ENCODE results near the gene RPL19. TPM values are rescaled to one million over a fixed set of nuclear protein-coding genes. Genes with fewer than 3 reads are reported as not detected.
A peak's percentile ranks its signal among the peaks of the same experiment; 100 is the strongest.

The RPL19 gene
- total and polyA plus RNA-seq, 4 donors, result 475 to 999 (median 749) TPM

DNA sequence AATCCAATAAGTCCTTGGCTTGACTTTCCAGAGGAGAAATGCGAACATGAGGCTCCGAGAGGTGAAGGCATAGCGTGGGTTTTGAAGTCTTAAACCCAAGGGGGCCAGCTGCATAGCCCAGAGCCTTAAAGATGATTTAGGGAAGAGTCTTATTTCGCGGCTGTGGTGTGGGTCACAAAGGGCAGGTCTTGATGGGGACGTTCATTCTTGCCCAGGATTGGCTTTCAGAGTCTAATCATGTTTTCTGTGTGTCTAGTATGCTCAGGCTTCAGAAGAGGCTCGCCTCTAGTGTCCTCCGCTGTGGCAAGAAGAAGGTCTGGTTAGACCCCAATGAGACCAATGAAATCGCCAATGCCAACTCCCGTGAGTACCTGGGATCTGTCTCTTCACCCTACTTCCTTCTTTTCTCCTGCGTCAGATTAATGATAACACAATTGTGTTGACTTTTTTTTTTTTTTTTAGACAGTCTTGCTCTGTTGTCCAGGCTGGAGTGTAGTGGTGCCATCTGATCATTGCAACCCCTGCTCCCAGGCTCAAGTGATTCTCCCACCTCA lies 951 bp downstream of the RPL19 start:
- 51% methylated on average over 11 of the region's 11 CpGs for WGBS
- H3K4me3 ChIP-seq (ENCODE audit: low read depth in 1 of 3, low read length in 3 of 3), result peak overlapping the region; percentile 85 to 89 (median 87)
- peaks cover 15 to 37% (median 31%) of the 10 kb centered on the region in 4 donors for H3K36me3 ChIP-seq (ENCODE audit: control insufficient read depth in 4 of 4, insufficient read depth in 3 of 4, low read depth in 1 of 4, low read length in 3 of 4)
- peak overlapping the region; percentile 96 to 99 for H3K9ac ChIP-seq (ENCODE audit: low read depth in 1 of 2, low read length in 2 of 2)
- TF ChIP-seq NR2F2 (IDR thresholded peaks at IDR 0.05), result no peak
- TF ChIP-seq EGR1 (IDR thresholded peaks at IDR 0.05; ENCODE audit: low read depth in 2 of 2), result no peak
- no peak for TF ChIP-seq JUND (IDR thresholded peaks at IDR 0.05)
- no peak for TF ChIP-seq FOXA1 (IDR thresholded peaks at IDR 0.05)
- TF ChIP-seq, protein P1, sequence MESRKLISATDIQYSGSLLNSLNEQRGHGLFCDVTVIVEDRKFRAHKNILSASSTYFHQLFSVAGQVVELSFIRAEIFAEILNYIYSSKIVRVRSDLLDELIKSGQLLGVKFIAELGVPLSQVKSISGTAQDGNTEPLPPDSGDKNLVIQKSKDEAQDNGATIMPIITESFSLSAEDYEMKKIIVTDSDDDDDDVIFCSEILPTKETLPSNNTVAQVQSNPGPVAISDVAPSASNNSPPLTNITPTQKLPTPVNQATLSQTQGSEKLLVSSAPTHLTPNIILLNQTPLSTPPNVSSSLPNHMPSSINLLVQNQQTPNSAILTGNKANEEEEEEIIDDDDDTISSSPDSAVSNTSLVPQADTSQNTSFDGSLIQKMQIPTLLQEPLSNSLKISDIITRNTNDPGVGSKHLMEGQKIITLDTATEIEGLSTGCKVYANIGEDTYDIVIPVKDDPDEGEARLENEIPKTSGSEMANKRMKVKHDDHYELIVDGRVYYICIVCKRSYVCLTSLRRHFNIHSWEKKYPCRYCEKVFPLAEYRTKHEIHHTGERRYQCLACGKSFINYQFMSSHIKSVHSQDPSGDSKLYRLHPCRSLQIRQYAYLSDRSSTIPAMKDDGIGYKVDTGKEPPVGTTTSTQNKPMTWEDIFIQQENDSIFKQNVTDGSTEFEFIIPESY (IDR thresholded peaks at IDR 0.05), result no peak
- no peak for TF ChIP-seq YY1 (IDR thresholded peaks at IDR 0.05)
- no peak for TF ChIP-seq TAF1 (conservative IDR thresholded peaks at IDR 0.05)
- no peak for TF ChIP-seq GABPA (IDR thresholded peaks at IDR 0.05 in 1 of 2, conservative IDR thresholded peaks at IDR 0.05 in 1 of 2)
- TF ChIP-seq, protein P2, sequence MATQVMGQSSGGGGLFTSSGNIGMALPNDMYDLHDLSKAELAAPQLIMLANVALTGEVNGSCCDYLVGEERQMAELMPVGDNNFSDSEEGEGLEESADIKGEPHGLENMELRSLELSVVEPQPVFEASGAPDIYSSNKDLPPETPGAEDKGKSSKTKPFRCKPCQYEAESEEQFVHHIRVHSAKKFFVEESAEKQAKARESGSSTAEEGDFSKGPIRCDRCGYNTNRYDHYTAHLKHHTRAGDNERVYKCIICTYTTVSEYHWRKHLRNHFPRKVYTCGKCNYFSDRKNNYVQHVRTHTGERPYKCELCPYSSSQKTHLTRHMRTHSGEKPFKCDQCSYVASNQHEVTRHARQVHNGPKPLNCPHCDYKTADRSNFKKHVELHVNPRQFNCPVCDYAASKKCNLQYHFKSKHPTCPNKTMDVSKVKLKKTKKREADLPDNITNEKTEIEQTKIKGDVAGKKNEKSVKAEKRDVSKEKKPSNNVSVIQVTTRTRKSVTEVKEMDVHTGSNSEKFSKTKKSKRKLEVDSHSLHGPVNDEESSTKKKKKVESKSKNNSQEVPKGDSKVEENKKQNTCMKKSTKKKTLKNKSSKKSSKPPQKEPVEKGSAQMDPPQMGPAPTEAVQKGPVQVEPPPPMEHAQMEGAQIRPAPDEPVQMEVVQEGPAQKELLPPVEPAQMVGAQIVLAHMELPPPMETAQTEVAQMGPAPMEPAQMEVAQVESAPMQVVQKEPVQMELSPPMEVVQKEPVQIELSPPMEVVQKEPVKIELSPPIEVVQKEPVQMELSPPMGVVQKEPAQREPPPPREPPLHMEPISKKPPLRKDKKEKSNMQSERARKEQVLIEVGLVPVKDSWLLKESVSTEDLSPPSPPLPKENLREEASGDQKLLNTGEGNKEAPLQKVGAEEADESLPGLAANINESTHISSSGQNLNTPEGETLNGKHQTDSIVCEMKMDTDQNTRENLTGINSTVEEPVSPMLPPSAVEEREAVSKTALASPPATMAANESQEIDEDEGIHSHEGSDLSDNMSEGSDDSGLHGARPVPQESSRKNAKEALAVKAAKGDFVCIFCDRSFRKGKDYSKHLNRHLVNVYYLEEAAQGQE (IDR thresholded peaks at IDR 0.05), result no peak
- TF ChIP-seq SP1 (IDR thresholded peaks at IDR 0.05), result no peak
- no peak for TF ChIP-seq HNF4G (IDR thresholded peaks at IDR 0.05)
- TF ChIP-seq RAD21 (IDR thresholded peaks at IDR 0.05), result no peak
- no peak for TF ChIP-seq RXRA (IDR thresholded peaks at IDR 0.05)
- TF ChIP-seq HNF4A (conservative IDR thresholded peaks at IDR 0.05), result no peak
- TF ChIP-seq, protein P3, sequence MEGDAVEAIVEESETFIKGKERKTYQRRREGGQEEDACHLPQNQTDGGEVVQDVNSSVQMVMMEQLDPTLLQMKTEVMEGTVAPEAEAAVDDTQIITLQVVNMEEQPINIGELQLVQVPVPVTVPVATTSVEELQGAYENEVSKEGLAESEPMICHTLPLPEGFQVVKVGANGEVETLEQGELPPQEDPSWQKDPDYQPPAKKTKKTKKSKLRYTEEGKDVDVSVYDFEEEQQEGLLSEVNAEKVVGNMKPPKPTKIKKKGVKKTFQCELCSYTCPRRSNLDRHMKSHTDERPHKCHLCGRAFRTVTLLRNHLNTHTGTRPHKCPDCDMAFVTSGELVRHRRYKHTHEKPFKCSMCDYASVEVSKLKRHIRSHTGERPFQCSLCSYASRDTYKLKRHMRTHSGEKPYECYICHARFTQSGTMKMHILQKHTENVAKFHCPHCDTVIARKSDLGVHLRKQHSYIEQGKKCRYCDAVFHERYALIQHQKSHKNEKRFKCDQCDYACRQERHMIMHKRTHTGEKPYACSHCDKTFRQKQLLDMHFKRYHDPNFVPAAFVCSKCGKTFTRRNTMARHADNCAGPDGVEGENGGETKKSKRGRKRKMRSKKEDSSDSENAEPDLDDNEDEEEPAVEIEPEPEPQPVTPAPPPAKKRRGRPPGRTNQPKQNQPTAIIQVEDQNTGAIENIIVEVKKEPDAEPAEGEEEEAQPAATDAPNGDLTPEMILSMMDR (IDR thresholded peaks at IDR 0.05; ENCODE audit: low read depth, low read length, missing input control), result no peak
- no peak for TF ChIP-seq FOXA2 (IDR thresholded peaks at IDR 0.05)
- TF ChIP-seq, protein P4, sequence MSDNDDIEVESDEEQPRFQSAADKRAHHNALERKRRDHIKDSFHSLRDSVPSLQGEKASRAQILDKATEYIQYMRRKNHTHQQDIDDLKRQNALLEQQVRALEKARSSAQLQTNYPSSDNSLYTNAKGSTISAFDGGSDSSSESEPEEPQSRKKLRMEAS (IDR thresholded peaks at IDR 0.05), result no peak
- TF ChIP-seq, protein P5, sequence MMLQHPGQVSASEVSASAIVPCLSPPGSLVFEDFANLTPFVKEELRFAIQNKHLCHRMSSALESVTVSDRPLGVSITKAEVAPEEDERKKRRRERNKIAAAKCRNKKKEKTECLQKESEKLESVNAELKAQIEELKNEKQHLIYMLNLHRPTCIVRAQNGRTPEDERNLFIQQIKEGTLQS (IDR thresholded peaks at IDR 0.05), result no peak
- peak overlapping the region; percentile 94 to 99 for H3K27ac ChIP-seq (ENCODE audit: low read depth in 1 of 2, low read length in 2 of 2)
- H3K9me3 ChIP-seq (ENCODE audit: control insufficient read depth in 4 of 4, low read length in 3 of 4), result no peaks in the 10 kb centered on the region
- DNase-seq (ENCODE audit: low spot score), result no peak
- H3K27me3 ChIP-seq (ENCODE audit: control insufficient read depth in 4 of 4, insufficient read depth in 4 of 4, low read length in 3 of 4), result no peaks in the 10 kb centered on the region
- H3K4me1 ChIP-seq (ENCODE audit: control insufficient read depth in 4 of 4, insufficient read depth in 4 of 4, low read length in 3 of 4), result peaks cover 7 to 22% (median 15%) of the 10 kb centered on the region in 4 donors

Data from liver (tissue), 9 donors.